Endothelial cell of umbilical vein (primary cell): ENCODE results near the gene POMP. TPM values are rescaled to one million over a fixed set of nuclear protein-coding genes. Genes with fewer than 3 reads are reported as not detected.

ENCODE experiments used
- BruUV-seq: library from RNA; stranded (reverse); fragments of 400-500 nt; replicated peaks from 2 replicates; lab custom pipeline; 2021; lab: Mats Ljungman, UMichigan
- CTCF ChIA-PET: fragments of 300-600, 350-600 bp; sonication (Branson Sonifier 250); formaldehyde crosslinking; loops from one replicate; lab custom pipeline; 2021; ENCODE audit warnings: antibody characterized with exemption, inconsistent platforms; lab: Charles Lee
- POLR2A ChIA-PET: fragments of 300-600, 350-600 bp; sonication (Branson Sonifier 250); formaldehyde crosslinking; loops from one replicate; lab custom pipeline; 2021; ENCODE audit warnings: antibody characterized with exemption, inconsistent platforms; lab: Charles Lee
- DNase-seq: peaks from one replicate; pipeline ENCODE4 v3.0.0-alpha.2; 2011; ENCODE audit warnings: low read depth, low spot score
- FAIRE-seq: peaks from 2 replicates; lab custom pipeline; 2011; peaks lifted over from hg19 to GRCh38; lab: Jason Lieb, UNC
- H2AFZ ChIP-seq: 2 replicates; pipeline ENCODE4 v1.6.0; 2012; ENCODE audit warnings: low read depth, low read length, control low read depth, inconsistent platforms
- H3K27ac ChIP-seq: 2 replicates; pipeline ENCODE4 v1.5.1; 2011; ENCODE audit warnings: low read depth, mild to moderate bottlenecking, control low read depth, low read length, moderate library complexity; ENCODE audit not compliant: insufficient read depth
- H3K27me3 ChIP-seq, 2 experiments: 2 replicates each; pipeline versions ENCODE4 v1.6.0 to v1.6.1; 2011; ENCODE audit warnings: low read length in 2 of 2, mixed read lengths in 1 of 2; ENCODE audit not compliant: control insufficient read depth in 2 of 2, insufficient read depth in 2 of 2
- H3K36me3 ChIP-seq, 2 experiments: 2 replicates in 1 of 2; 3 replicates in 1 of 2; pipeline ENCODE4 v1.5.1; 2011; ENCODE audit warnings: low read length in 2 of 2, mild to moderate bottlenecking in 1 of 2, moderate library complexity in 1 of 2; ENCODE audit not compliant: control insufficient read depth in 2 of 2, insufficient read depth in 2 of 2; ENCODE audit errors: extremely low read depth in 1 of 2
- H3K4me1 ChIP-seq: 3 replicates; pipeline ENCODE4 v1.5.1; 2011; ENCODE audit warnings: mild to moderate bottlenecking, low read length; ENCODE audit not compliant: control insufficient read depth, insufficient read depth; ENCODE audit errors: extremely low read depth
- H3K4me2 ChIP-seq: 2 replicates; pipeline ENCODE4 v1.6.1; 2011; ENCODE audit warnings: low read length, control low read depth, mixed read lengths; ENCODE audit not compliant: insufficient read depth
- H3K4me3 ChIP-seq, 3 experiments: fragments of 200-600 bp in 1 of 3; sonication (generic), shearing (Covaris generic) in 1 of 3; replicated peaks in 1 of 3; 2 replicates each; pipeline ENCODE4 v1.5.1; 2011 to 2016; ENCODE audit warnings: control low read depth in 3 of 3, low read length in 3 of 3, mild to moderate bottlenecking in 2 of 3, inconsistent platforms in 1 of 3, low read depth in 1 of 3, moderate library complexity in 1 of 3; ENCODE audit not compliant: insufficient read depth in 1 of 3
- H3K79me2 ChIP-seq: 2 replicates; pipeline ENCODE4 v1.6.0; 2012; ENCODE audit warnings: low read length, inconsistent platforms; ENCODE audit not compliant: control insufficient read depth, insufficient read depth
- H3K9ac ChIP-seq: replicated peaks from 2 replicates; pipeline ENCODE3; 2011; ENCODE audit warnings: low read length, control low read depth; ENCODE audit not compliant: insufficient read depth; ENCODE audit errors: extremely low read depth
- H3K9me1 ChIP-seq: replicated peaks from 3 replicates; pipeline ENCODE4 v1.6.0; 2011; ENCODE audit warnings: mild to moderate bottlenecking, low read length; ENCODE audit not compliant: control insufficient read depth, insufficient read depth; ENCODE audit errors: extremely low read depth
- H3K9me3 ChIP-seq: replicated peaks from 2 replicates; pipeline ENCODE4 v1.5.1; 2012; ENCODE audit warnings: low read length, inconsistent platforms; ENCODE audit not compliant: control insufficient read depth, insufficient read depth
- H4K20me1 ChIP-seq: replicated peaks from 2 replicates; pipeline ENCODE3; 2011; ENCODE audit warnings: mild to moderate bottlenecking, low read length; ENCODE audit not compliant: control insufficient read depth, insufficient read depth; ENCODE audit errors: extremely low read depth
- CTCF ChIP-seq, 2 donors: IDR thresholded peaks; 1 replicate in 1 of 2; 2 replicates in 1 of 2; pipeline ENCODE4 v1.5.1; 2011; ENCODE audit warnings: low read length in 2 of 2, mild to moderate bottlenecking in 2 of 2, moderate library complexity in 2 of 2, control low read depth in 1 of 2, inconsistent platforms in 1 of 2, low read depth in 1 of 2; ENCODE audit not compliant: insufficient read depth in 1 of 2; ENCODE audit errors: extremely low read depth in 1 of 2
- EZH2 ChIP-seq: IDR thresholded peaks from 2 replicates; pipeline ENCODE4 v1.6.1; 2012; ENCODE audit warnings: borderline replicate concordance, low read depth, mild to moderate bottlenecking, moderate library complexity, low read length, inconsistent platforms; ENCODE audit not compliant: severe bottlenecking
- FOS ChIP-seq: IDR thresholded peaks from 2 replicates; pipeline ENCODE4 v1.6.1; 2011; ENCODE audit warnings: mild to moderate bottlenecking, low read length, moderate library complexity, borderline replicate concordance; ENCODE audit not compliant: insufficient read depth
- GATA2 ChIP-seq: IDR thresholded peaks from 2 replicates; pipeline ENCODE4 v1.7.0; 2011; ENCODE audit warnings: low read depth, mild to moderate bottlenecking, moderate library complexity, mixed read lengths, low read length; ENCODE audit not compliant: insufficient read length, insufficient read depth
- JUN ChIP-seq: IDR thresholded peaks from 2 replicates; pipeline ENCODE4 v1.6.1; 2011; ENCODE audit warnings: borderline replicate concordance, low read depth; ENCODE audit not compliant: insufficient read length, insufficient read depth
- MAX ChIP-seq: IDR thresholded peaks from 2 replicates; pipeline ENCODE4 v1.6.1; 2011; ENCODE audit not compliant: insufficient read depth, insufficient read length
- MYC ChIP-seq: IDR thresholded peaks from one replicate; pipeline ENCODE4 v1.6.1; 2011; ENCODE audit warnings: mild to moderate bottlenecking, low read depth, low read length
- POLR2A ChIP-seq: IDR thresholded peaks from 2 replicates; pipeline ENCODE4 v1.6.1; 2012; ENCODE audit warnings: low read depth, mild to moderate bottlenecking, control low read depth, low read length
- POLR2AphosphoS5 ChIP-seq: IDR thresholded peaks from 2 replicates; pipeline ENCODE4 v1.6.1; 2012; ENCODE audit warnings: low read depth, mild to moderate bottlenecking, control low read depth, low read length, moderate library complexity; ENCODE audit not compliant: insufficient read depth
- dilution Hi-C: fragments of 300-500 bp; cut with MboI; formaldehyde crosslinking; loops from one replicate; pipeline ENCODE4 v1.15.0; 2019; ENCODE audit warnings: low sequenced_read_pairs; ENCODE audit not compliant: extremely low pct_ligation_motif_present
- intact Hi-C: fragments of 100-400 bp; cut with micrococcal nuclease; formaldehyde crosslinking; loops from one replicate; pipeline ENCODE4 v1.10.0; 2022
- polyA plus RNA-seq, 4 experiments: library from polyadenylated mRNA; depleted of rRNA in 3 of 4; stranded (reverse) in 3 of 4; unstranded in 1 of 4; fragments of >200 nt; gene quantifications; 2 replicates each; pipeline versions ENCODE4 v1.2.1 to v1.2.3, GENCODE V29; 2011 to 2012; ENCODE audit warnings: missing spikeins in 1 of 4
- total RNA-seq: library from RNA; stranded (reverse); gene quantifications from 2 replicates; pipeline ENCODE4 v1.2.3, GENCODE V29; 2021

POMP gene
- total and polyA plus RNA-seq, 2 donors (not counting 3 experiments of a cell fraction or from before 2014, with no cell fraction given): 27.0 to 88.9 TPM

- no peak for TF ChIP-seq JUN
- TF ChIP-seq CTCF (IDR thresholded peaks at IDR 0.05; ENCODE audit: extremely low read depth in 1 of 2, insufficient read depth in 1 of 2, low read depth in 1 of 2, low read length in 2 of 2): no peak
- no peak for TF ChIP-seq MAX
- no peak for TF ChIP-seq GATA2
- TF ChIP-seq FOS: no peak
- no peak for TF ChIP-seq EZH2
- no peak for TF ChIP-seq POLR2AphosphoS5
- no peak for TF ChIP-seq POLR2A
- TF ChIP-seq MYC: no peak
- Histone ChIP-seq H3K9me3 (no peaks in the 10 kb centered on the region), H3K9me1 (no peaks in the 10 kb centered on the region), H3K79me2 (no peaks in the 10 kb centered on the region), H3K9ac (no peak overlapping the region), H4K20me1 (no peaks in the 10 kb centered on the region), H3K4me2 (peak overlapping the region; percentile 54), H3K27ac (peak overlapping the region; percentile 39), H3K4me1 (peaks cover 30% of the 10 kb centered on the region), H2AFZ (no peak overlapping the region), H3K4me3 (no peak overlapping the region), H3K36me3 (no peaks in the 10 kb centered on the region), H3K27me3 (no peaks in the 10 kb centered on the region)
- dilution Hi-C loops: no loop called here
- FAIRE-seq: no peak
- intact Hi-C loops: loop anchor here (5.0 kb wide), 1 partner anchor 225 kb away; no protein-coding TSS in a partner anchor
- no peak for DNase-seq
- CTCF ChIA-PET: interaction anchor here (0.7 to 3.9 kb wide), 6 partner anchors 10 to 79 kb away, joined by 3 to 28 read pairs (median 3); no protein-coding TSS in a partner anchor
- BruUV-seq: no TSS peak
- POLR2A ChIA-PET: no interaction called here
Measured at GRCh38 chr13:28717170-28717569, 58.2 kb downstream of the POMP start.
